ENCODE results near the gene SEMA6D. TPM values are rescaled to one million over a fixed set of nuclear protein-coding genes. Genes with fewer than 3 reads are reported as not detected.

The SEMA6D gene
- polyA plus RNA-seq, 1 of the 3 experiments (the other 2 are of a cell fraction), result 0.30 TPM

DNA sequence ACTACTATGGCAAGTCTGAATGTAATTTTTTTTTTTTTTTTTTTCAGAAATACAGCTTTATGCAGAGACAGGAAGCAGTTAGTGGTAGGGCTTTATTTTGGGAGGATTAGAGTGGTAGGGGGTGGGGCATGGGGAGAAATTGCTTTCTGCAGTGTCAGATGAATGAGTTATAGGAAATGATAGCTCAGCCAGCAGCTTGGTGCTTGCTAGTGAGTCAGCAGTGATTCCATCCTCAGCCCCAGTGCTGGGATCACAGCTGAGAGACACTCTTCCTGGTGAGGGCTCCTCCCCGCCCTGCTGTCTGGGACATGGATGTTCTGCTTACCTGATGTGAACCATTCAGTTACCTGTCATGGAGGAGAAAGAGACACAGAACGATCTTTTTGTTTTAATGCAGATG, 39.6 kb downstream of the SEMA6D start:
- peaks cover 0 to 2% of the 10 kb centered on the region in 2 experiments; a peak in 2 of 4 replicates for H3K4me1 ChIP-seq (ENCODE audit: control insufficient read depth in 1 of 2, insufficient read depth in 2 of 2, low read depth in 1 of 2, low read length in 1 of 2)
- no peak overlapping the region for H2AFZ ChIP-seq (ENCODE audit: low read depth)
- H3K27ac ChIP-seq (ENCODE audit: low read depth in 2 of 2, low read length in 1 of 2), result no peak overlapping the region
- no peak overlapping the region for H3K4me3 ChIP-seq (ENCODE audit: low read depth in 2 of 2, low read length in 1 of 2)
- H3K79me2 ChIP-seq (ENCODE audit: insufficient read depth), result no peaks in the 10 kb centered on the region
- no peaks in the 10 kb centered on the region for H3K36me3 ChIP-seq (replicated peaks in 1 of 2; ENCODE audit: control insufficient read depth in 1 of 2, insufficient read depth in 2 of 2, low read length in 1 of 2)
- POLR2A ChIA-PET, result no interaction called here
- 21% methylated on average over 2 of the region's 2 CpGs for WGBS (ENCODE audit: low lambda C conversion rate)
- CTCF ChIA-PET, result no interaction called here
- no peak overlapping the region for H3K9ac ChIP-seq
- no peak for TF ChIP-seq USF2 (IDR thresholded peaks at IDR 0.05; ENCODE audit: borderline replicate concordance, low read depth, low read length)
- TF ChIP-seq, protein P1, sequence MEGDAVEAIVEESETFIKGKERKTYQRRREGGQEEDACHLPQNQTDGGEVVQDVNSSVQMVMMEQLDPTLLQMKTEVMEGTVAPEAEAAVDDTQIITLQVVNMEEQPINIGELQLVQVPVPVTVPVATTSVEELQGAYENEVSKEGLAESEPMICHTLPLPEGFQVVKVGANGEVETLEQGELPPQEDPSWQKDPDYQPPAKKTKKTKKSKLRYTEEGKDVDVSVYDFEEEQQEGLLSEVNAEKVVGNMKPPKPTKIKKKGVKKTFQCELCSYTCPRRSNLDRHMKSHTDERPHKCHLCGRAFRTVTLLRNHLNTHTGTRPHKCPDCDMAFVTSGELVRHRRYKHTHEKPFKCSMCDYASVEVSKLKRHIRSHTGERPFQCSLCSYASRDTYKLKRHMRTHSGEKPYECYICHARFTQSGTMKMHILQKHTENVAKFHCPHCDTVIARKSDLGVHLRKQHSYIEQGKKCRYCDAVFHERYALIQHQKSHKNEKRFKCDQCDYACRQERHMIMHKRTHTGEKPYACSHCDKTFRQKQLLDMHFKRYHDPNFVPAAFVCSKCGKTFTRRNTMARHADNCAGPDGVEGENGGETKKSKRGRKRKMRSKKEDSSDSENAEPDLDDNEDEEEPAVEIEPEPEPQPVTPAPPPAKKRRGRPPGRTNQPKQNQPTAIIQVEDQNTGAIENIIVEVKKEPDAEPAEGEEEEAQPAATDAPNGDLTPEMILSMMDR (IDR thresholded peaks at IDR 0.05), result no peak
- TF ChIP-seq SIN3A (IDR thresholded peaks at IDR 0.05; ENCODE audit: borderline replicate concordance, low read depth, low read length), result no peak
- TF ChIP-seq EP300 (IDR thresholded peaks at IDR 0.05; ENCODE audit: borderline replicate concordance in 1 of 2, low read depth in 1 of 2, low read length in 1 of 2), result no peak
- TF ChIP-seq TCF12 (IDR thresholded peaks at IDR 0.05), result no peak
- no peak for TF ChIP-seq EZH2phosphoT487 (IDR thresholded peaks at IDR 0.05; ENCODE audit: borderline replicate concordance, low read depth)
- no peaks in the 10 kb centered on the region for H3K9me2 ChIP-seq
- no peaks in the 10 kb centered on the region for H4K20me1 ChIP-seq (ENCODE audit: insufficient read depth)
- H3K4me2 ChIP-seq, result no peak overlapping the region
- no peaks in the 10 kb centered on the region for H3F3A ChIP-seq (replicated peaks; ENCODE audit: insufficient read depth)
- H3K9me3 ChIP-seq, result no peaks in the 10 kb centered on the region; the same call in 1 of the 2 replicates
- no peak for DNase-seq
- H3K27me3 ChIP-seq (ENCODE audit: insufficient read depth), result no peaks in the 10 kb centered on the region

DNA sequence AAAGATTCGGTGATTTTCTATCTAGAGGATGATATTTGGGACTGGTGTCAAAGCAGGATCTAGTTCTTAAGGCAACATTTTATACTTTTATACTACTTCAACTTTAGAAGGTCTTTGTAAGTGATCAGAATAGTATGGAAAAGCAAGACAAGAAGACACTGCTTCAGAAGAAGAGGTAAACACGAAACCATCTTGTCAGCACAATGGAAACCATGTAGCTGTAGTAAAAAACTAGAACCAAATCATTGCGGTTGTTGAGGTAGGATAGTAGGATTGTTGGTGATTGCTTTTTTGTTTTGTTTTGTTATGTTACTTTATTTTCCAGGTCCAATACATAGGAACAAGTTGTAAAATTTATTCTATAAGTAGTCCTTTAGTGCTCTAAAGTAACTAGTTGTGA, 40.0 kb downstream of the SEMA6D start:
- no peaks in the 10 kb centered on the region for H3F3A ChIP-seq (replicated peaks; ENCODE audit: insufficient read depth)
- no peak overlapping the region for H3K27ac ChIP-seq (ENCODE audit: low read depth in 2 of 2, low read length in 1 of 2)
- ChIA-PET CTCF (no interaction called here), POLR2A (no interaction called here)
- no peak overlapping the region; the same call in 1 of the 2 replicates for H2AFZ ChIP-seq (ENCODE audit: low read depth)
- no peak overlapping the region for H3K4me2 ChIP-seq
- H4K20me1 ChIP-seq (ENCODE audit: insufficient read depth), result no peaks in the 10 kb centered on the region
- no peaks in the 10 kb centered on the region for H3K79me2 ChIP-seq (ENCODE audit: insufficient read depth)
- H3K9ac ChIP-seq, result no peak overlapping the region
- 38% methylated on average over 3 of the region's 3 CpGs for WGBS (ENCODE audit: low lambda C conversion rate)
- DNase-seq, result no peak
- peaks cover 0 to 2% of the 10 kb centered on the region in 2 experiments; a peak in 2 of 4 replicates for H3K4me1 ChIP-seq (ENCODE audit: control insufficient read depth in 1 of 2, insufficient read depth in 2 of 2, low read depth in 1 of 2, low read length in 1 of 2)
- H3K27me3 ChIP-seq (ENCODE audit: insufficient read depth), result no peaks in the 10 kb centered on the region
- H3K9me2 ChIP-seq, result no peaks in the 10 kb centered on the region
- no peak overlapping the region for H3K4me3 ChIP-seq (ENCODE audit: low read depth in 2 of 2, low read length in 1 of 2)
- no peaks in the 10 kb centered on the region; the same call in 1 of the 2 replicates for H3K9me3 ChIP-seq
- no peaks in the 10 kb centered on the region for H3K36me3 ChIP-seq (replicated peaks in 1 of 2; ENCODE audit: control insufficient read depth in 1 of 2, insufficient read depth in 2 of 2, low read length in 1 of 2)
- no peak for TF ChIP-seq NRF1 (IDR thresholded peaks at IDR 0.05; ENCODE audit: low read depth, low read length)
- TF ChIP-seq YY1 (IDR thresholded peaks at IDR 0.05; ENCODE audit: low read depth), result no peak
- no peak for TF ChIP-seq TCF12 (IDR thresholded peaks at IDR 0.05)
- no peak for TF ChIP-seq USF1 (IDR thresholded peaks at IDR 0.05; ENCODE audit: borderline replicate concordance, low read depth)
- TF ChIP-seq, protein P2, sequence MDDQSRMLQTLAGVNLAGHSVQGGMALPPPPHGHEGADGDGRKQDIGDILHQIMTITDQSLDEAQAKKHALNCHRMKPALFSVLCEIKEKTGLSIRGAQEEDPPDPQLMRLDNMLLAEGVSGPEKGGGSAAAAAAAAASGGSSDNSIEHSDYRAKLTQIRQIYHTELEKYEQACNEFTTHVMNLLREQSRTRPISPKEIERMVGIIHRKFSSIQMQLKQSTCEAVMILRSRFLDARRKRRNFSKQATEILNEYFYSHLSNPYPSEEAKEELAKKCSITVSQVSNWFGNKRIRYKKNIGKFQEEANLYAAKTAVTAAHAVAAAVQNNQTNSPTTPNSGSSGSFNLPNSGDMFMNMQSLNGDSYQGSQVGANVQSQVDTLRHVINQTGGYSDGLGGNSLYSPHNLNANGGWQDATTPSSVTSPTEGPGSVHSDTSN (IDR thresholded peaks at IDR 0.05), result no peak
- TF ChIP-seq REST (IDR thresholded peaks at IDR 0.05; ENCODE audit: low read depth, low read length), result no peak
- TF ChIP-seq RCOR1 (IDR thresholded peaks at IDR 0.05; ENCODE audit: low read length), result no peak
- no peak for TF ChIP-seq ZBTB33 (IDR thresholded peaks at IDR 0.05; ENCODE audit: borderline replicate concordance, low read depth)
- no peak for TF ChIP-seq RFX5 (IDR thresholded peaks at IDR 0.05; ENCODE audit: low read length)
- no peak for TF ChIP-seq RXRA (IDR thresholded peaks at IDR 0.05; ENCODE audit: borderline replicate concordance, low read depth)
- no peak for TF ChIP-seq MXI1 (IDR thresholded peaks at IDR 0.05; ENCODE audit: low read depth, low read length)
- no peak for TF ChIP-seq EZH2phosphoT487 (IDR thresholded peaks at IDR 0.05; ENCODE audit: borderline replicate concordance, low read depth)
- TF ChIP-seq FOSL2 (IDR thresholded peaks at IDR 0.05; ENCODE audit: borderline replicate concordance, low read depth), result no peak

All from SK-N-SH (cell line).